ENCODE results near the gene TMEM42. TPM values are rescaled to one million over a fixed set of nuclear protein-coding genes. Genes with fewer than 3 reads are reported as not detected.
A peak's percentile ranks its signal among the peaks of the same experiment; 100 is the strongest.

TMEM42 gene
- total and polyA plus RNA-seq, 2 of the 13 experiments (the other 11 are each of a cell fraction or from before 2014, with no cell fraction given), result 5.5 to 24.5 TPM

DNA sequence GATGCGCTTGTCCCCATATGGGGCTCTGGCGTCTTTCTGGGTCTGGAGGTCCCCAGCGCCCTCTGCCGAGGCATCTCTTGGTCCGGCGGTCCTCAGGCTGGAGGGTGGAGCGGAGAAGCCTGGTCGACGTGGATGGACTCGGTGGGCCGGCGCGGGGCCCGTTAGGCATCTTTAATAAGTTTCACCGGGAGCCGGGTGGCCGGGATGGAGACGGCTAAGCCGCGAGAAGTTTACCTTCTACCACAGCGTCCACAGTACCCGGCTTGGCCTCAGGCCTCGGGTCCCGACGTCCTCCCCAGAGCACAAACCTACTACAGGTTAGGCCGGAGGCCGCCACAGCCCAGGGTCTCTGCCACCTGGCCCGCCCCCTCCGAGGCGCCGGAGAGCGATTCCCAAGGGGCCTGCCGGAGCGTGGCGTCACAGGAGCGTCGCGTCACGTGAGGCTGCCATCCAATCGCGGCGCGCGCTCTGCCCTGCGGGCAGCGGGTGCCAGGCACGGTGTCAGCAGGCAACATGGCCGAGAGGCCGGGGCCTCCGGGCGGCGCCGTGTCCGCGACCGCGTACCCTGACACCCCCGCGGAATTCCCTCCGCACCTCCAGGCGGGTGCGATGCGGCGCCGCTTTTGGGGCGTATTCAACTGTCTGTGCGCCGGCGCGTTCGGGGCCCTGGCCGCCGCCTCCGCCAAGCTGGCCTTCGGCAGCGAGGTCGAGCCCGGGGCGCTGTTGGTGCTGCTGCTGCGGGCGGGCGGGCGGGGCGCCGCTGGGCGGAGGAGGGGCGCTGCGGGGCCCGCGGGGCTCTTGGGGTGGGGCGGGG is at the start of gene TMEM42 (continued):
- TF ChIP-seq FOXO1 (CRISPR knock-in tag; IDR thresholded peaks at IDR 0.05) (peak; percentile 67; the same call in 1 of the 2 replicates), ARID2 (CRISPR knock-in tag; IDR thresholded peaks at IDR 0.05; ENCODE audit: borderline replicate concordance) (no peak), U2AF2 (IDR thresholded peaks at IDR 0.05; ENCODE audit: low read depth, low read length) (no peak), HDAC2 (CRISPR knock-in tag; IDR thresholded peaks at IDR 0.05) (peak; percentile 47; the same call in 1 of the 2 replicates), ZSCAN29 (CRISPR knock-in tag; conservative IDR thresholded peaks at IDR 0.05) (no peak), NFKBIZ (CRISPR knock-in tag; IDR thresholded peaks at IDR 0.05) (0 out of 2 replicates have a peak, but pooled peaks have one; percentile 28), ZNF333 (CRISPR knock-in tag; IDR thresholded peaks at IDR 0.05; ENCODE audit: borderline replicate concordance) (peak; percentile 79; the same call in 1 of the 2 replicates), ZKSCAN1 (IDR thresholded peaks at IDR 0.05; ENCODE audit: low read length) (no peak), SP140L (CRISPR knock-in tag; IDR thresholded peaks at IDR 0.05; ENCODE audit: borderline replicate concordance) (no peak), ZNF562 (CRISPR knock-in tag; IDR thresholded peaks at IDR 0.05; ENCODE audit: borderline replicate concordance) (no peak), GLI4 (CRISPR knock-in tag; IDR thresholded peaks at IDR 0.05; ENCODE audit: borderline replicate concordance) (no peak), MIXL1 (CRISPR knock-in tag; IDR thresholded peaks at IDR 0.05) (no peak), MIER3 (CRISPR knock-in tag; IDR thresholded peaks at IDR 0.05; ENCODE audit: borderline replicate concordance) (no peak), ZNF644 (CRISPR knock-in tag; IDR thresholded peaks at IDR 0.05; ENCODE audit: low read depth) (no peak), KAT7 (CRISPR knock-in tag; IDR thresholded peaks at IDR 0.05; ENCODE audit: borderline replicate concordance) (0 out of 2 replicates have a peak, but pooled peaks have one; percentile 70), MIER2 (CRISPR knock-in tag; IDR thresholded peaks at IDR 0.05) (no peak), ZNF207 (IDR thresholded peaks at IDR 0.05; ENCODE audit: borderline replicate concordance) (no peak), ZNF451 (CRISPR knock-in tag; IDR thresholded peaks at IDR 0.05) (peak; percentile 17; the same call in 1 of the 2 replicates), ZNF75D (CRISPR knock-in tag; IDR thresholded peaks at IDR 0.05; ENCODE audit: borderline replicate concordance) (no peak), ZNF446 (CRISPR knock-in tag; IDR thresholded peaks at IDR 0.05) (peak; percentile 86), IRF2 (CRISPR knock-in tag; IDR thresholded peaks at IDR 0.05) (peak; percentile 25; the same call in 1 of the 2 replicates)
- TF ChIP-seq, protein P1, sequence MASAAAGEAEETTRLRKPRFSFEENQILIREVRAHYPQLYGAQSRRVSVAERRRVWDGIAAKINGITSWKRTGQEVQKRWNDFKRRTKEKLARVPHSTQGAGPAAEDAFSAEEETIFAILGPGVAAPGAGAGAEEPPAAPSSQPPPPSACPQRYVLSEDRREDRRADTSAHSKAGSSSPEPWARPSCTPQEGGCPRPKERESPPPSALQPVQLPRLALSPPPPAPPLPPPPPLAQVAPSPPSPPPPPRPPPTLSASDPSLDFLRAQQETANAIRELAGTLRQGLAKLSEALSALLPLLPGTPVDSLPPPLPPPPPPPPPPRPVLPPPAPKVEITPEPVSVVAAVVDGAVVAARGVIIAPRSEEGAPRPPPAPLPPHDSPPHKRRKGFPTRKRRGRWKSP (CRISPR knock-in tag; IDR thresholded peaks at IDR 0.05), result no peak; the same call in 1 of the 2 replicates
- TF ChIP-seq, protein P2, sequence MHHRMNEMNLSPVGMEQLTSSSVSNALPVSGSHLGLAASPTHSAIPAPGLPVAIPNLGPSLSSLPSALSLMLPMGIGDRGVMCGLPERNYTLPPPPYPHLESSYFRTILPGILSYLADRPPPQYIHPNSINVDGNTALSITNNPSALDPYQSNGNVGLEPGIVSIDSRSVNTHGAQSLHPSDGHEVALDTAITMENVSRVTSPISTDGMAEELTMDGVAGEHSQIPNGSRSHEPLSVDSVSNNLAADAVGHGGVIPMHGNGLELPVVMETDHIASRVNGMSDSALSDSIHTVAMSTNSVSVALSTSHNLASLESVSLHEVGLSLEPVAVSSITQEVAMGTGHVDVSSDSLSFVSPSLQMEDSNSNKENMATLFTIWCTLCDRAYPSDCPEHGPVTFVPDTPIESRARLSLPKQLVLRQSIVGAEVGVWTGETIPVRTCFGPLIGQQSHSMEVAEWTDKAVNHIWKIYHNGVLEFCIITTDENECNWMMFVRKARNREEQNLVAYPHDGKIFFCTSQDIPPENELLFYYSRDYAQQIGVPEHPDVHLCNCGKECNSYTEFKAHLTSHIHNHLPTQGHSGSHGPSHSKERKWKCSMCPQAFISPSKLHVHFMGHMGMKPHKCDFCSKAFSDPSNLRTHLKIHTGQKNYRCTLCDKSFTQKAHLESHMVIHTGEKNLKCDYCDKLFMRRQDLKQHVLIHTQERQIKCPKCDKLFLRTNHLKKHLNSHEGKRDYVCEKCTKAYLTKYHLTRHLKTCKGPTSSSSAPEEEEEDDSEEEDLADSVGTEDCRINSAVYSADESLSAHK (CRISPR knock-in tag; IDR thresholded peaks at IDR 0.05; ENCODE audit: borderline replicate concordance), result no peak
- TF ChIP-seq, protein P3, sequence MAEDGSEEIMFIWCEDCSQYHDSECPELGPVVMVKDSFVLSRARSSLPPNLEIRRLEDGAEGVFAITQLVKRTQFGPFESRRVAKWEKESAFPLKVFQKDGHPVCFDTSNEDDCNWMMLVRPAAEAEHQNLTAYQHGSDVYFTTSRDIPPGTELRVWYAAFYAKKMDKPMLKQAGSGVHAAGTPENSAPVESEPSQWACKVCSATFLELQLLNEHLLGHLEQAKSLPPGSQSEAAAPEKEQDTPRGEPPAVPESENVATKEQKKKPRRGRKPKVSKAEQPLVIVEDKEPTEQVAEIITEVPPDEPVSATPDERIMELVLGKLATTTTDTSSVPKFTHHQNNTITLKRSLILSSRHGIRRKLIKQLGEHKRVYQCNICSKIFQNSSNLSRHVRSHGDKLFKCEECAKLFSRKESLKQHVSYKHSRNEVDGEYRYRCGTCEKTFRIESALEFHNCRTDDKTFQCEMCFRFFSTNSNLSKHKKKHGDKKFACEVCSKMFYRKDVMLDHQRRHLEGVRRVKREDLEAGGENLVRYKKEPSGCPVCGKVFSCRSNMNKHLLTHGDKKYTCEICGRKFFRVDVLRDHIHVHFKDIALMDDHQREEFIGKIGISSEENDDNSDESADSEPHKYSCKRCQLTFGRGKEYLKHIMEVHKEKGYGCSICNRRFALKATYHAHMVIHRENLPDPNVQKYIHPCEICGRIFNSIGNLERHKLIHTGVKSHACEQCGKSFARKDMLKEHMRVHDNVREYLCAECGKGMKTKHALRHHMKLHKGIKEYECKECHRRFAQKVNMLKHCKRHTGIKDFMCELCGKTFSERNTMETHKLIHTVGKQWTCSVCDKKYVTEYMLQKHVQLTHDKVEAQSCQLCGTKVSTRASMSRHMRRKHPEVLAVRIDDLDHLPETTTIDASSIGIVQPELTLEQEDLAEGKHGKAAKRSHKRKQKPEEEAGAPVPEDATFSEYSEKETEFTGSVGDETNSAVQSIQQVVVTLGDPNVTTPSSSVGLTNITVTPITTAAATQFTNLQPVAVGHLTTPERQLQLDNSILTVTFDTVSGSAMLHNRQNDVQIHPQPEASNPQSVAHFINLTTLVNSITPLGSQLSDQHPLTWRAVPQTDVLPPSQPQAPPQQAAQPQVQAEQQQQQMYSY (CRISPR knock-in tag; IDR thresholded peaks at IDR 0.05), result no peak
